ENCODE data around the gene HAPLN1.

HAPLN1 gene

GRCh38 chr5:83729362-83729761 is 8.7 kb upstream of the HAPLN1 start:
- no peak for DNase-seq
- Mint-ChIP-seq H3K36me3 (peaks cover 0 to 3% of the 10 kb centered on the region in 2 donors), H3K9me3 (peaks cover 4% of the 10 kb centered on the region in 2 donors), H3K4me1 (peaks cover 4 to 8% of the 10 kb centered on the region in 2 donors), H3K27me3 (peaks cover 7 to 8% of the 10 kb centered on the region in 2 donors), H3K27ac (no peak overlapping the region), H3K4me3 (no peak overlapping the region)
- ATAC-seq (replicated peaks), result no peak

GRCh38 chr5:83726912-83727311 is 6.3 kb upstream of the HAPLN1 start:
- DNase-seq, result no peak
- Mint-ChIP-seq H3K27ac (no peak overlapping the region), H3K36me3 (no peaks in the 10 kb centered on the region), H3K4me1 (peaks cover 8 to 14% of the 10 kb centered on the region in 2 donors), H3K27me3 (peaks cover 23 to 25% of the 10 kb centered on the region in 2 donors), H3K4me3 (no peak overlapping the region), H3K9me3 (no peaks in the 10 kb centered on the region)
- no peak for ATAC-seq (replicated peaks)

GRCh38 chr5:83724935-83725334 is 4.3 kb upstream of the HAPLN1 start:
- H3K4me3 Mint-ChIP-seq, result no peak overlapping the region
- peaks cover 43 to 45% of the 10 kb centered on the region in 2 donors for H3K27me3 Mint-ChIP-seq
- ATAC-seq (replicated peaks) (no peak), DNase-seq (no peak)
- no peaks in the 10 kb centered on the region for H3K9me3 Mint-ChIP-seq
- H3K4me1 Mint-ChIP-seq, result peaks cover 11 to 16% of the 10 kb centered on the region in 2 donors
- no peak overlapping the region for H3K27ac Mint-ChIP-seq
- H3K36me3 Mint-ChIP-seq, result no peaks in the 10 kb centered on the region

GRCh38 chr5:83724001-83724400 is 3.3 kb upstream of the HAPLN1 start:
- H3K36me3 Mint-ChIP-seq, result no peaks in the 10 kb centered on the region
- peaks cover 11 to 16% of the 10 kb centered on the region in 2 donors for H3K4me1 Mint-ChIP-seq
- H3K27ac Mint-ChIP-seq, result no peak overlapping the region
- H3K4me3 Mint-ChIP-seq, result no peak overlapping the region
- no peak for DNase-seq
- no peak for ATAC-seq (replicated peaks)
- no peaks in the 10 kb centered on the region for H3K9me3 Mint-ChIP-seq
- peaks cover 45 to 48% of the 10 kb centered on the region in 2 donors for H3K27me3 Mint-ChIP-seq

GRCh38 chr5:83723031-83723430 is 2.4 kb upstream of the HAPLN1 start:
- Mint-ChIP-seq H3K27ac (no peak overlapping the region), H3K9me3 (no peaks in the 10 kb centered on the region), H3K27me3 (peaks cover 45 to 50% of the 10 kb centered on the region in 2 donors), H3K4me1 (peaks cover 11 to 16% of the 10 kb centered on the region in 2 donors), H3K4me3 (no peak overlapping the region), H3K36me3 (no peaks in the 10 kb centered on the region)
- no peak for ATAC-seq (replicated peaks)
- DNase-seq, result no peak

- DNase-seq (no peak), ATAC-seq (replicated peaks) (peak; percentile 70 to 75)
- Mint-ChIP-seq H3K4me3 (peak overlapping the region; percentile 81 to 85), H3K4me1 (peaks cover 11 to 16% of the 10 kb centered on the region in 2 donors), H3K27ac (no peak overlapping the region), H3K27me3 (peaks cover 45 to 50% of the 10 kb centered on the region in 2 donors), H3K36me3 (no peaks in the 10 kb centered on the region), H3K9me3 (no peaks in the 10 kb centered on the region)
These were observed 1.6 kb upstream of the HAPLN1 start for GRCh38 chr5:83721953-83722901.

- Mint-ChIP-seq H3K27ac (no peak overlapping the region), H3K4me3 (no peak overlapping the region), H3K36me3 (no peaks in the 10 kb centered on the region), H3K27me3 (peaks cover 42 to 43% of the 10 kb centered on the region in 2 donors), H3K4me1 (peaks cover 11 to 16% of the 10 kb centered on the region in 2 donors), H3K9me3 (no peaks in the 10 kb centered on the region)
- ATAC-seq (replicated peaks) (no peak), DNase-seq (no peak)
These were observed 1.6 kb downstream of the HAPLN1 start for GRCh38 chr5:83718936-83719495.

- no peaks in the 10 kb centered on the region for H3K9me3 Mint-ChIP-seq
- no peaks in the 10 kb centered on the region for H3K36me3 Mint-ChIP-seq
- no peak overlapping the region for H3K4me3 Mint-ChIP-seq
- peaks cover 39 to 44% of the 10 kb centered on the region in 2 donors for H3K27me3 Mint-ChIP-seq
- peaks cover 11 to 16% of the 10 kb centered on the region in 2 donors for H3K4me1 Mint-ChIP-seq
- H3K27ac Mint-ChIP-seq, result no peak overlapping the region
- no peak for DNase-seq
- peak; percentile 82 to 87 for ATAC-seq (replicated peaks)
These were observed 2.3 kb downstream of the HAPLN1 start for GRCh38 chr5:83718195-83718825.

- H3K27me3 Mint-ChIP-seq, result peaks cover 11 to 21% of the 10 kb centered on the region in 2 donors
- H3K4me1 Mint-ChIP-seq, result no peaks in the 10 kb centered on the region
- H3K36me3 Mint-ChIP-seq, result no peaks in the 10 kb centered on the region
- no peak for DNase-seq
- no peak overlapping the region for H3K27ac Mint-ChIP-seq
- no peaks in the 10 kb centered on the region for H3K9me3 Mint-ChIP-seq
- H3K4me3 Mint-ChIP-seq, result no peak overlapping the region
- no peak for ATAC-seq (replicated peaks)
These were observed 5.2 kb downstream of the HAPLN1 start for GRCh38 chr5:83715236-83716065.

GRCh38 chr5:83714810-83715209 is 5.8 kb downstream of the HAPLN1 start:
- Mint-ChIP-seq H3K27me3 (peaks cover 12 to 18% of the 10 kb centered on the region in 2 donors), H3K27ac (no peak overlapping the region), H3K36me3 (no peaks in the 10 kb centered on the region), H3K4me3 (no peak overlapping the region), H3K9me3 (no peaks in the 10 kb centered on the region), H3K4me1 (no peaks in the 10 kb centered on the region)
- ATAC-seq (replicated peaks) (no peak), DNase-seq (no peak)

GRCh38 chr5:83711982-83712601 is 8.6 kb downstream of the HAPLN1 start:
- no peaks in the 10 kb centered on the region for H3K36me3 Mint-ChIP-seq
- ATAC-seq (replicated peaks), result no peak
- no peaks in the 10 kb centered on the region for H3K4me1 Mint-ChIP-seq
- H3K27ac Mint-ChIP-seq, result no peak overlapping the region
- H3K9me3 Mint-ChIP-seq, result no peaks in the 10 kb centered on the region
- H3K4me3 Mint-ChIP-seq, result no peak overlapping the region
- no peak for DNase-seq
- peaks cover 10 to 17% of the 10 kb centered on the region in 2 donors for H3K27me3 Mint-ChIP-seq

- no peak overlapping the region for H3K4me3 Mint-ChIP-seq
- DNase-seq, result no peak
- H3K27me3 Mint-ChIP-seq, result peaks cover 20 to 21% of the 10 kb centered on the region in 2 donors
- no peaks in the 10 kb centered on the region for H3K36me3 Mint-ChIP-seq
- ATAC-seq (replicated peaks), result no peak
- H3K4me1 Mint-ChIP-seq, result no peaks in the 10 kb centered on the region
- no peak overlapping the region for H3K27ac Mint-ChIP-seq
- no peaks in the 10 kb centered on the region for H3K9me3 Mint-ChIP-seq
These were observed 10.7 kb downstream of the HAPLN1 start for GRCh38 chr5:83709973-83710372.

GRCh38 chr5:83708170-83708569 is 12.5 kb downstream of the HAPLN1 start:
- DNase-seq, result no peak
- no peaks in the 10 kb centered on the region for H3K4me1 Mint-ChIP-seq
- no peaks in the 10 kb centered on the region for H3K36me3 Mint-ChIP-seq
- H3K9me3 Mint-ChIP-seq, result no peaks in the 10 kb centered on the region
- no peak for ATAC-seq (replicated peaks)
- no peak overlapping the region for H3K27ac Mint-ChIP-seq
- peaks cover 20% of the 10 kb centered on the region in 2 donors for H3K27me3 Mint-ChIP-seq
- no peak overlapping the region for H3K4me3 Mint-ChIP-seq

Measured in stimulated activated naive B cell treated with anti-CD40 and anti-IgM and Interleukin-4, amounts not matched to agents 10 μg/mL and 1 μg/mL and 100 μg/mL, for 72 hours (primary cell).